Activated naive CD8-positive, alpha-beta T cell treated with anti-CD3 and anti-CD28 coated beads for 36 hours (primary cell): ENCODE measurements around the gene RECK. TPM values are rescaled to one million over a fixed set of nuclear protein-coding genes. Genes with fewer than 3 reads are reported as not detected.

Experiments used
- DNase-seq: peaks from one replicate; pipeline ENCODE4 v3.0.0; 2021
- H3K27ac Mint-ChIP-seq: one replicate; pipeline ENCODE4 v1.8.0; 2022; ENCODE audit warnings: mild to moderate bottlenecking, moderate library complexity, mixed read lengths
- H3K27me3 Mint-ChIP-seq: one replicate; pipeline ENCODE4 v1.8.0; 2022; ENCODE audit warnings: mild to moderate bottlenecking, mixed read lengths
- H3K36me3 Mint-ChIP-seq: one replicate; pipeline ENCODE4 v1.8.0; 2021; ENCODE audit warnings: mild to moderate bottlenecking, mixed read lengths
- H3K4me1 Mint-ChIP-seq: one replicate; pipeline ENCODE4 v1.8.0; 2021; ENCODE audit warnings: mixed read lengths
- H3K4me3 Mint-ChIP-seq: one replicate; pipeline ENCODE4 v1.8.0; 2022; ENCODE audit warnings: mild to moderate bottlenecking, moderate library complexity, mixed read lengths
- H3K9me3 Mint-ChIP-seq: one replicate; pipeline ENCODE4 v1.8.0; 2022; ENCODE audit warnings: mixed read lengths
- total RNA-seq, 2 experiments: library from RNA; stranded (reverse); gene quantifications; one replicate each; pipeline ENCODE4 v1.2.3, GENCODE V29; 2021

Gene RECK
- total RNA-seq, 2 experiments from 2014 or later: 4.4 to 5.2 TPM

DNA sequence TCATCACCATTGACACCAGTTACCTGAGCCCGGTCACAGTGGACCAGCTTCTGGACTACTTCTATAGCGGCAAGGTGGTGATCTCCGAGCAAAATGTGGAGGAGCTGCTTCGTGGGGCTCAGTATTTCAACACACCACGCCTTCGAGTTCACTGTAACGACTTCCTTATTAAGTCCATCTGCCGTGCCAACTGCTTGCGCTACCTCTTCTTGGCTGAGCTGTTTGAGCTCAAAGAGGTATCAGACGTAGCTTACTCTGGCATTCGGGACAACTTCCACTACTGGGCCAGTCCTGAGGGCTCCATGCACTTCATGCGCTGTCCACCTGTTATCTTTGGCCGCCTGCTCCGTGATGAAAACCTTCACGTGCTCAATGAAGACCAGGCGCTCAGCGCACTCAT is 133.0 kb downstream of the RECK start:
- Mint-ChIP-seq H3K4me3 (no peak overlapping the region), H3K9me3 (no peaks in the 10 kb centered on the region), H3K4me1 (peaks cover 3% of the 10 kb centered on the region), H3K27ac (no peak overlapping the region), H3K36me3 (no peaks in the 10 kb centered on the region), H3K27me3 (peaks cover 4% of the 10 kb centered on the region)
- DNase-seq: no peak

DNA sequence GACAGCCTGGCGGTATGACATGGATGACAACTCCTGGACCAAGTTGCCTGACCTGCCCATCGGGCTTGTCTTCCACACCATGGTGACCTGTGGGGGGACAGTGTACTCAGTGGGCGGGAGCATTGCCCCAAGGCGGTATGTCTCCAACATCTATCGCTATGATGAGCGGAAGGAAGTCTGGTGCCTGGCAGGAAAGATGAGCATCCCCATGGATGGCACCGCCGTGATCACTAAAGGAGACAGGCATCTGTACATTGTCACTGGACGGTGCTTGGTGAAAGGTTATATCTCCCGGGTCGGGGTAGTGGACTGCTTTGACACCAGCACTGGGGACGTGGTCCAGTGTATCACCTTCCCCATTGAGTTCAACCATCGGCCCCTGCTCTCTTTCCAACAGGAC is 133.8 kb downstream of the RECK start:
- Mint-ChIP-seq H3K27ac (no peak overlapping the region), H3K4me3 (no peak overlapping the region), H3K9me3 (no peaks in the 10 kb centered on the region), H3K27me3 (peaks cover 4% of the 10 kb centered on the region), H3K4me1 (peaks cover 3% of the 10 kb centered on the region), H3K36me3 (no peaks in the 10 kb centered on the region)
- DNase-seq: no peak

DNA sequence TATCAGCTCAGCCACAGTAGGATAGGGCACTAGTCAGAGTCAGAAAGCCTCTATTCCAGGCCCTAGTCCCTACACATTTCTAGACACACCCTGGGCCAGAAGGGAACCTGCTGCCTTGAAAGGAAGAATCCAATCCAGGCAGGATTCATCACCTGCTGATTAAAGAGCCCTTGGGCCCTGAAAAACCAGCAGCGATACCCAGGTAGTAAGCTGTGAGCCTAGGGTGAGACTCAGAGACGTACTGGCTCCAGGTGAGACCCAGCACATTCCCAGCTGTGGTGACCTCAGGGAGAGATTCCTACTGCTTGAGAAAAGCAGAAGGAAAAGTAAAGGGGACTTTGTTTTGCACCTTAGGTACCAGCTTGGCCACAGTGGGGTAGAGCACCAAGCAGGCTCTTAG is 137.1 kb downstream of the RECK start:
- H3K36me3 Mint-ChIP-seq: no peaks in the 10 kb centered on the region
- no peaks in the 10 kb centered on the region for H3K9me3 Mint-ChIP-seq
- no peaks in the 10 kb centered on the region for H3K27me3 Mint-ChIP-seq
- H3K27ac Mint-ChIP-seq: no peak overlapping the region
- H3K4me3 Mint-ChIP-seq: no peak overlapping the region
- H3K4me1 Mint-ChIP-seq: no peaks in the 10 kb centered on the region
- no peak for DNase-seq

Other genes starting within 250 kb of the RECK start
- 1 to 10 TPM; 4.7 to 8.9 TPM for gene NPR2, start 245.3 kb upstream of the RECK start, total RNA-seq
- gene SPAG8, start 224.7 kb upstream of the RECK start, total RNA-seq: 1 to 10 TPM in 1 of 2 experiments, under 1 TPM in 1; 0.68 to 1.0 TPM
- 10 to 100 TPM; 65.0 to 70.1 TPM for gene HINT2, start 221.9 kb upstream of the RECK start, total RNA-seq
- not detected for gene FAM221B, start 208.2 kb upstream of the RECK start, total RNA-seq
- gene TMEM8B, start 207.7 kb upstream of the RECK start, total RNA-seq: 1 to 10 TPM; 2.8 to 3.1 TPM
- not detected for gene OR13J1, start 166.5 kb upstream of the RECK start, total RNA-seq
- gene HRCT1, start 130.7 kb upstream of the RECK start, total RNA-seq: not detected
- gene SPAAR, start 127.4 kb upstream of the RECK start, total RNA-seq: not detected
- gene OR2S2, start 78.8 kb upstream of the RECK start, total RNA-seq: not detected
- gene GLIPR2, start 99.8 kb downstream of the RECK start, total RNA-seq: 1 to 10 TPM; 5.3 to 6.6 TPM
- not detected for gene CCIN, start 132.5 kb downstream of the RECK start, total RNA-seq
- gene CLTA, start 154.0 kb downstream of the RECK start, total RNA-seq: 100 to 1,000 TPM; 165 to 166 TPM
- gene GNE, start 221.5 kb downstream of the RECK start, total RNA-seq: 10 to 100 TPM; 12.6 to 13.3 TPM